Fibroblast of lung (primary cell): ENCODE data around the gene C2orf78.

ENCODE experiments used
- EZH2 ChIP-seq: IDR thresholded peaks from 2 replicates; pipeline ENCODE4 v1.5.1; 2012; ENCODE audit warnings: low read length, control low read depth, mild to moderate bottlenecking; ENCODE audit errors: missing control alignments
- TF ChIP-seq, protein P1 (sequence below), 2 donors: IDR thresholded peaks in 1 of 2; conservative IDR thresholded peaks in 1 of 2; 1 replicate in 1 of 2; 2 replicates in 1 of 2; pipeline ENCODE4 v1.5.1; 2011 to 2012; ENCODE audit warnings: low read length in 2 of 2, control low read depth in 1 of 2, inconsistent platforms in 1 of 2, low read depth in 1 of 2, mild to moderate bottlenecking in 1 of 2

DNA sequence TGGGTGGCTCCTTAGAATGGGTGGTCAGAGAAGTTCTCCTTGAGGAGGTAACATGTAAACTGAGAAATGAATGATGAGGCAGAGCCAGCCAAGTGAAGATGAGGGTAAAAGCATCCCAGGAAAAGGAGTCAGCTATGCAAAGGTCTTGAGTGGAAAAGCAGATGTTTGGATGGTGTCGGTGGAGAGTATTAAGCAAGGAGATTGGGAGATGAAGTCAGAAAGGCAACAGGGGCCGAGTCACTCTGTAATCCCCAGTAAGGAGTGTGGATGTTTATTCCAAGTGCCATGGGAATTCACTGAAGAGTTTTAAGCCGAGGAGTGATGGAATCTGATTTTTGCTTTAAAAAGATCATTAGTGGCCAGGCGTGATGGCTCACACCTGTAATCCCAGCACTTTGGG is 41.4 kb downstream of the C2orf78 start:
- TF ChIP-seq, protein P1, sequence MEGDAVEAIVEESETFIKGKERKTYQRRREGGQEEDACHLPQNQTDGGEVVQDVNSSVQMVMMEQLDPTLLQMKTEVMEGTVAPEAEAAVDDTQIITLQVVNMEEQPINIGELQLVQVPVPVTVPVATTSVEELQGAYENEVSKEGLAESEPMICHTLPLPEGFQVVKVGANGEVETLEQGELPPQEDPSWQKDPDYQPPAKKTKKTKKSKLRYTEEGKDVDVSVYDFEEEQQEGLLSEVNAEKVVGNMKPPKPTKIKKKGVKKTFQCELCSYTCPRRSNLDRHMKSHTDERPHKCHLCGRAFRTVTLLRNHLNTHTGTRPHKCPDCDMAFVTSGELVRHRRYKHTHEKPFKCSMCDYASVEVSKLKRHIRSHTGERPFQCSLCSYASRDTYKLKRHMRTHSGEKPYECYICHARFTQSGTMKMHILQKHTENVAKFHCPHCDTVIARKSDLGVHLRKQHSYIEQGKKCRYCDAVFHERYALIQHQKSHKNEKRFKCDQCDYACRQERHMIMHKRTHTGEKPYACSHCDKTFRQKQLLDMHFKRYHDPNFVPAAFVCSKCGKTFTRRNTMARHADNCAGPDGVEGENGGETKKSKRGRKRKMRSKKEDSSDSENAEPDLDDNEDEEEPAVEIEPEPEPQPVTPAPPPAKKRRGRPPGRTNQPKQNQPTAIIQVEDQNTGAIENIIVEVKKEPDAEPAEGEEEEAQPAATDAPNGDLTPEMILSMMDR (conservative IDR thresholded peaks at IDR 0.05 in 1 of 2, IDR thresholded peaks at IDR 0.05 in 1 of 2; ENCODE audit: low read depth in 1 of 2, low read length in 2 of 2), result no peak
- no peak for TF ChIP-seq EZH2
